GM19193 (cell line): ENCODE data around the gene ANGPT4.

Experiments
- POLR2A ChIP-seq: IDR thresholded peaks from 4 replicates; pipeline ENCODE4 v1.6.1; 2011; ENCODE audit not compliant: insufficient read depth, insufficient read length; ENCODE audit errors: extremely low read depth

Gene ANGPT4

GRCh38 chr20:916825-917224 lies 691 bp upstream of the ANGPT4 start:
- TF ChIP-seq POLR2A, result no peak

DNA sequence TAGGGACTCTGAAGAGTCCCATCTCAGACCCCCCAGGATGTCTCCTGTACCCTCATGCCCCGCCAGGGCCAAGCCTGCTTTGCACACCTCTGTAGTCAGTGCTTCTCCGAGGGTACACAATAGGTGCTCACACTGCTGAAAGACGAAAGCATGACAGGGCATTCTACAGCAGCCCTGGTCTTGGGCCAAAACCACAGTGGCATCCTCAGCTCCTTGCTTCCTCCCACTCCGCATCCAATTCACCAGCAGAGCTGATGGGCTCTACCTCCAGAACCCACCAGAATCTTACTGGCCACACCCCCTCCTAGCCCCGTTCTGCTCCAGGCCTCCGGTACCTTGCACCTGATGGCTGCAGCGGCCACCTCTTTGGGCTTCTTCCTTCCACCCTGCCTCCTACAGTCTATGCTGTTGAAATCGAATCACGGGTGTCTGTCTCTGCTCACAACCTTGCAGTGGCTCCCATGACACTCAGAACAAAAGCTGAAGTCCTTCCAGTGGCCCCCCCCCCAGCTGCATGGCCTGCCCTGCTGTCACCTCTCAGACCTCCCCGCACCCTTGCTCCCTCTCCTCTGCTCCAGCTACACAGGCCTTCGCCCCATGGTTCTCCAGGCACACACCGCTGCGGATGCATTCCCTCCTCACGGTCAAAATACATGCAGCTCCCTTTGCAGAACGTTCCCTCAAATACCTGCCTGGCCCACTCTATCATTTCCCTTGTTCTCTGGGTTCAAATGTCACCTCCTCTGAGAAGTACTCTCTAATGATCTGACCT lies 1.2 kb downstream of the ANGPT4 start:
- no peak for TF ChIP-seq POLR2A

GRCh38 chr20:913306-913849 lies 2.8 kb downstream of the ANGPT4 start:
- TF ChIP-seq POLR2A, result no peak

DNA sequence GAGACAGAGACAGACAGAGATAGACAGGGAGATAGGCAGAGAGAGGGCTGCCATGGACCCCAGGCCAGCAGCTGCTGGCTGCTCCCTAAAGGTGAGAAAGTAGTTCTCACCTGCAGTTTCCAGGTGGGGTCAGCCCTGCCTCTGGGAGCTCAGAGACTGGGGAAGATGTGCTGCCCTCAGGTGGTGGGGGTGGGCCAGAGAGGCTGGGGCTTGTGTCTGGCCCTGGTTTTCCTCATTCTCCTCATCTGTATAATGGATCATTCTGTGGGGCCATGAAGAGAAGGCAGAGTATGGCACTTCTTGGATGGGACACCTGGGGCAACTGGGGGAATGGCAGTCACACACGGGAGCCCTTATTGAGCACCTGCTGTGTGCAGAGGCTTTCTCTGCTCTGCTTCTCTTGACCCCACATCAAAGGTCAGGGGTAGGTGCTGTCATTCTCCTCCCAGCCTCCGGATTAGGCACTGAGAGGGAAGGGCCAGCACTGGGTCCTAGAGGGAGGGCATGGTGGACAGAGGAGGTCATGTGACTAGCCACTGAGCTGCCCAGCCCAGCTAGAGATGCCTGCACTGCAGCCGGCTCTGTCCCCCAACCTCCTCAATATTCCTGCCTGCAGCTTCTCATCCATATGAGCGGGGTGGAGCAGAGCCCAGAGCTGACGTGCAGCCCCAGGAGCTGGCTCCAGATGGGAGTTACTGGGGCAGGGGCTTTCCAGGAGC lies 4.1 kb downstream of the ANGPT4 start:
- no peak for TF ChIP-seq POLR2A

GRCh38 chr20:910870-911770 lies 5.0 kb downstream of the ANGPT4 start:
- no peak for TF ChIP-seq POLR2A

- no peak for TF ChIP-seq POLR2A
Measured at GRCh38 chr20:910132-910869, 5.8 kb downstream of the ANGPT4 start.

DNA sequence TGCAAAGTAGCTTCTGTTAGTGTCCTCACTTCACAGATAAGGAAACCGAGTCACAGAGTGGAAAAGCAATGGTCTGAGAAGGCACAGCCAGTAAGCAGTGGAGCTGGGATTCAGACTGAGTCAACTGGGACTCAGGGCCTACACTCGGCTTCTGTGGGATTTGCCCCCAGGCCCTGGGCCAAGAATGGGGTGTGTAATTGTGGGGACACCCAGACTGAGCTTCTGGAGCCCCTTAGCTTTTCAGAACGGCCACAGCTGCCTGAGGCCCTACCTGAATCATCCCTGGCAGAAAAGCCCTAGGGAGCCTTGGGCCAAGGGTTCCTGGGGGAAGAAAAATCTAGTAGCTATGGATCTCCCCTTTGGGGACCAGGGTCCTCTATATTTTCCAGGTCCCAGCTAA lies 6.5 kb downstream of the ANGPT4 start:
- no peak for TF ChIP-seq POLR2A

DNA sequence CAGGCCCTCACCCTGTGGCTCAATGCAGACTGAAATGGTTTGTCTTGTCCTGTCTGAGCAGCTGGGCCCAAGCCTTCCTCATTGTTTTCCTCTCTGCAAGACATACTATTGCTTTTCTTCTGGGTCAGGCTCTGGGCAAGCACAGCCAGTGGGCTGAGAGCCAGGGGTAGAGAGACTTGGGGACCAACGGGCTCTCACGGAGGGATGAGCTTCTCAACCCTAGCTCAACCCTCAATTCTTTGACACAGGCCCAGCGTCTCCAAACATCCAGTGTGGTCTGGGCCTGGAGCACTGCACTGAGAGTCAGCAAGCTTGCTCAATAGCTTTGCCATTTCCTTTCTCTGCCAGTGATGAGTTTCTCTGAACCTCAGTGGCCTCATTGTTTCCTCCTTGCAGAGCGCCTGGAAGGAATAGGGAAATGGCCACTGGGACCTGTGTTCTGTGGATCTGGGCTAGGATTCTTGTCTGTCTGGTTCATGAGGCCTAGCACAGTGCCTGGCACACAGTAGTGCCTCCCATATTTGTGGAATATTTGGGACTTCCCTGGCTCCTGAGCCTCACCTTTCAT lies 9.3 kb downstream of the ANGPT4 start:
- TF ChIP-seq POLR2A, result no peak

DNA sequence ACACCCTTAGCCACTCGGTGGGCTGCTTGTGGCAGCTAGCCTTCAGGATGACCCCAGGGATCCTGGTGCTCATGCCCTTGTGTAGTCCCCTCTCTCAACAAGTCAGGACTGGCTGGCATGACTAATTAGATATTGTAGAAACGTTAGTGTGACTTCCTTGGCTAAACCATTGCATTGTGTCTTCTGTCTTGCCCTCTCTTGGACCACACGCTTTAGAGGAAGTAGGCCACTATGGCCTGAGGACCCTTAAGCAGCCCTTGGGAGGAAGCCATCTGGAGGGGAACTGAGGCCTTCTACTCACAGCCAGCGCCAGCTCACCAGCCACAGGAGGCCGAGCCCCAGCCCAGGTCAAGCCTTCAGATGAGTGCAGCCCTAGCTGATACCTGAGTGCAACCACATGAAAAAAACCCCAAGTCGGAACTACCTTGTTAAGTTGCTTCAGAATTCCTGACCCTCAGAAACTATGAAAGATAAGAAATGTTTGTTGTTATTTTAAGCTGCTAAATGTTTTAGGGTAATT lies 10.1 kb downstream of the ANGPT4 start:
- no peak for TF ChIP-seq POLR2A

GRCh38 chr20:905396-905961 lies 10.7 kb downstream of the ANGPT4 start:
- no peak for TF ChIP-seq POLR2A

DNA sequence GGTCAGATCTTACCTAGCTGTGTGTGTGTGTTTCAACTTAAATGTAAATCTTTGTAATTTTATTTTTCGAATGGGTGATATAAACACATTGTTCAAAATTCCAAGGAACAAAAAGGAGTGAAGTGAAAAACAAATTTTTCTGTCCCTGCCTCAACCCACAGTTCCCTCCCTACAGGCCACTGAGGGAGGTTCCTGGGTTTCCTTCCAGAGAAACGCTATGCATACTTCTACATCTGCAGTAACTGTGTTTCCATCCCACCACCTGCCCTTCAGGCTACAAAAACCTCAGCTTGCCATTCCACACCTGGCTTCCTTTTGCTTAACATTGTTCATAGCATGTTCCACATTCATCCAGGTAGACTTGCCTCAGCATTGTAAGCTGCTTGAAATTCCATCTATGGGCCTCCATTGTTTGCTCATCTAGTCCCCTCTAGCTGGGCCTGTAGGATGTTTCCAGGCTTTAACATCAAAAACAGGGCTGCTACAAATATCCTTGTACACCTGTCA lies 12.0 kb downstream of the ANGPT4 start:
- TF ChIP-seq POLR2A, result no peak

DNA sequence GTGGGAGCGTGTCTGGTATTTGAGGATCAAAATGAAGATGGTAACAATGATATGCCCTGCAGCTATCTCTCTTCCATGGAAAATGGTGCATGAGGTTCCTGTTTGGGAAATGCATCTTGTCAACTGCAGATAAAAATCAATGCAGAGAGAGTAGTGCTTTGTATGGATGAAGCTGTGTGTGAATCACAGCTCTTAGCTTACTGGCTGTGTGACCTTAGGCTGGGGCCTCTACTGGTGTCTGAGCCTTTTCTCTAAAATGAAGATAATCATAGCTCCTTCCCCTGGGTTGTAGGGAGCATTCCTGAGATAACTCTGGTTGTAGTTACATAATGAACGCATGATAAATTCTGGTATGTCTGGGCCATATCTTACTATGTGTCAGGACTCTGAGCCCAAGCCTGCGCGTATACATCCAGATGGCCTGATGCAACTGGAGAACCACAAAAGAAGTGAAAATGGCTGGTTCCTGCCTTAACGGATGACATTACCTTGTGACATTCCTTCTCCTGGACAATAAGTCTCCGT lies 19.6 kb downstream of the ANGPT4 start:
- no peak for TF ChIP-seq POLR2A

- no peak for TF ChIP-seq POLR2A
Measured at GRCh38 chr20:891706-892080, 24.4 kb downstream of the ANGPT4 start.
